ENCODE results near the gene RCOR1. TPM values are rescaled to one million over a fixed set of nuclear protein-coding genes. Genes with fewer than 3 reads are reported as not detected.

Gene RCOR1
- total and polyA plus RNA-seq, 2 donors from 2014 or later = 4.9 to 17.9 TPM

DNA sequence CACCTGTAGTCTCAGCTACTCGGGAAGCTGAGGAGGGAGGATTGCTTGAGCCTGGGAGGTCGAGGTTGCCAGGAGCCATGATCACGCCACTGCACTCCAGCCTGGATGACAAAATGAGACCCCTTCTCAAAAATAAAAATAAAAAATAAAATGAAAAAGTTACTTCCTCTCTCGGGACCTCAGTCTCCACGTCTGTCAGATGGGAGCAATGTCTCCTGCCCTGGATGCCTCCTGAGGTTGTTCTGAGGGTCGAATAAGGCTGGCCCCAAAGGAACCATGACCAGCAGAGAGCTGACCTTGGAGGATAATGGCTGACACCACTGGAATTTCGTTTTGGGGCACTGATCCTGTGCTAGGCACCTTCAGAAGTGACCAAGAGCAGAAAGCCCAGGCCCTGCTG lies 13.6 kb upstream of the RCOR1 start:
- FAIRE-seq (no peak), DNase-seq (no peak)
- H3K9ac ChIP-seq (ENCODE audit: low read length in 3 of 3) = no peak overlapping the region
- no peaks in the 10 kb centered on the region for H3K4me1 ChIP-seq (ENCODE audit: control insufficient read depth in 2 of 3, insufficient read depth in 2 of 3, low read depth in 1 of 3, low read length in 3 of 3)
- H3K36me3 ChIP-seq (ENCODE audit: control insufficient read depth in 2 of 3, insufficient read depth in 3 of 3, low read length in 3 of 3) = no peaks in the 10 kb centered on the region
- H3K27ac ChIP-seq (ENCODE audit: low read depth in 2 of 2, low read length in 2 of 2) = no peak overlapping the region
- no peaks in the 10 kb centered on the region for H3K9me3 ChIP-seq (ENCODE audit: control insufficient read depth in 2 of 3, insufficient read depth in 1 of 3, low read length in 3 of 3)
- intact Hi-C loops (cut with DNase I) = no loop called here
- no peaks in the 10 kb centered on the region for H3K27me3 ChIP-seq (ENCODE audit: control insufficient read depth, insufficient read depth, low read length)
- H3K4me3 ChIP-seq (ENCODE audit: low read length in 3 of 3) = no peak overlapping the region
- TF ChIP-seq, protein P1, sequence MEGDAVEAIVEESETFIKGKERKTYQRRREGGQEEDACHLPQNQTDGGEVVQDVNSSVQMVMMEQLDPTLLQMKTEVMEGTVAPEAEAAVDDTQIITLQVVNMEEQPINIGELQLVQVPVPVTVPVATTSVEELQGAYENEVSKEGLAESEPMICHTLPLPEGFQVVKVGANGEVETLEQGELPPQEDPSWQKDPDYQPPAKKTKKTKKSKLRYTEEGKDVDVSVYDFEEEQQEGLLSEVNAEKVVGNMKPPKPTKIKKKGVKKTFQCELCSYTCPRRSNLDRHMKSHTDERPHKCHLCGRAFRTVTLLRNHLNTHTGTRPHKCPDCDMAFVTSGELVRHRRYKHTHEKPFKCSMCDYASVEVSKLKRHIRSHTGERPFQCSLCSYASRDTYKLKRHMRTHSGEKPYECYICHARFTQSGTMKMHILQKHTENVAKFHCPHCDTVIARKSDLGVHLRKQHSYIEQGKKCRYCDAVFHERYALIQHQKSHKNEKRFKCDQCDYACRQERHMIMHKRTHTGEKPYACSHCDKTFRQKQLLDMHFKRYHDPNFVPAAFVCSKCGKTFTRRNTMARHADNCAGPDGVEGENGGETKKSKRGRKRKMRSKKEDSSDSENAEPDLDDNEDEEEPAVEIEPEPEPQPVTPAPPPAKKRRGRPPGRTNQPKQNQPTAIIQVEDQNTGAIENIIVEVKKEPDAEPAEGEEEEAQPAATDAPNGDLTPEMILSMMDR (IDR thresholded peaks at IDR 0.05; ENCODE audit: borderline replicate concordance, extremely low read depth, insufficient read depth) = no peak

DNA sequence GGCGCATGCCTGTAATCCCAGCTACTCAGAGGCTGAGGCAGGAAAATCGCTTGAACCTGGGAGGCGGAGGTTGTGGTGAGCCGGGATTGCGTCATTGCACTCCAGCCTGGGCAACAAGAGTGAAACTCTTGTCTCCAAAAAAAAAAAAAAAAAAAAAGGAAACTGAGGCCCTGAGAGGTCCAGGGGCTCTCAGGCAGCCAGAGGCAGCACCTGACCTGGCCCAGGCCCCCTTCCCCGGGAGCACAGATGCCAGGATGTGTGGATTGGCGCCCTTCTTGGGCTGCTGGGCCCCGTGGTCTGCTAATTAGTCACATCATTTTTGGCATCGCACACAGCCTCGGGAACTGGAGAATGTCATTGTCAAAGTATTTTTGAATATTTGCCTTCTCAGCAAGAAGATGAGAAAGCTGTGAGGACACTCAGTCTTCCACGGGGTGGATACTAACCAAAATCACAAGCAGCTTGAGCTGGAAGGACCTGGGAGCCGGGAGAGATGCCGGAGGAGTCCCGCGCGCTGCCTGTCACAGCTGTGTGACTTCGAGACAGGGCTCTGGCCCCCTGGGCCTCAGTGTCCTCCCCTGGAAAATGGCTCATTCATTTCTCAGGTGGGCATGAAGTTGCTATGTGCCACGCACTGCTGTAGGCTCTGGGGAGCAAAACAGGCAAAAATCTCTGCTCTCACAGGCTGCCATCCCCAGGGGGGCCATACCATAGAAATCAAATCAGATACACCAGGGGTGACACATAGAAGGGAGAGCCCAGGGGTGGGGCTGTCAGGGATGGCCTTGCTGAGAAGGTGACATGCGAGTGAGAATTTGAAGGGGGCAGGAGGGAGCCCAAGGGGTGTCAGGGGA lies 12.5 kb upstream of the RCOR1 start:
- intact Hi-C loops (cut with DNase I) = no loop called here
- no peak overlapping the region for H3K4me3 ChIP-seq (ENCODE audit: low read length in 3 of 3)
- TF ChIP-seq, protein P1 (IDR thresholded peaks at IDR 0.05; ENCODE audit: borderline replicate concordance, extremely low read depth, insufficient read depth) = no peak
- no peak overlapping the region for H3K27ac ChIP-seq (ENCODE audit: low read depth in 2 of 2, low read length in 2 of 2)
- H3K4me1 ChIP-seq (ENCODE audit: control insufficient read depth in 2 of 3, insufficient read depth in 2 of 3, low read depth in 1 of 3, low read length in 3 of 3) = no peaks in the 10 kb centered on the region
- DNase-seq (no peak), FAIRE-seq (no peak)
- H3K36me3 ChIP-seq (ENCODE audit: control insufficient read depth in 2 of 3, insufficient read depth in 3 of 3, low read length in 3 of 3) = no peaks in the 10 kb centered on the region
- H3K9ac ChIP-seq (ENCODE audit: low read length in 3 of 3) = no peak overlapping the region
- no peaks in the 10 kb centered on the region for H3K27me3 ChIP-seq (ENCODE audit: control insufficient read depth, insufficient read depth, low read length)
- no peaks in the 10 kb centered on the region for H3K9me3 ChIP-seq (ENCODE audit: control insufficient read depth in 2 of 3, insufficient read depth in 1 of 3, low read length in 3 of 3)

DNA sequence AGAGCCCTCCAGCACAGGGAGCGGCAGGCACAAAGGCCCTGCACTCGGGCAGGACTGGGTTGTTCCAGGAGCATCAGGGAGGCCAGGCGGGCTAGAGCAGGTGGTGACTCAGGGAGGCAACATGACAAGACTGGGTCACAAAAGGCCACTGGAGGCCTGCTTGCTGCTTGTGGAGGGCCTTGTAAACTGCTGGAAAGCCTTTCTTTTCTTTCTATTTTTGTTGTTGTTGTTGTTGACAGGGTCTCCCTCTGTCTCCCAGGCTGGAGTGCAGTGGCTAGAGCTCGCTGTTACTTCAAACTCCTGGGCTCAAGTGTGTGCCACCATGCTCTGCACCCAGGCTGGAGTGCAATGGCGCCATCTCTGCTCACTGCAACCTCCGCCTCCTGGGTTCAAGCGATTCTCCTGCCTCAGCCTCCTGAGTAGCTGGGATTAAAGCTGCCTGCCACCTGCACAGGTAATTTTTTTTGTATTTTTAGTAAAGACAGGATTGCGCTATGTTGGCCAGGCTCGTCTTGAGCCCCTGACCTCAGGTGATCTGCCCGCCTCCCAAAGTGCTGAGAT lies 11.8 kb upstream of the RCOR1 start:
- TF ChIP-seq, protein P1 (IDR thresholded peaks at IDR 0.05; ENCODE audit: borderline replicate concordance, extremely low read depth, insufficient read depth) = no peak
- Histone ChIP-seq H3K27me3 (ENCODE audit: control insufficient read depth, insufficient read depth, low read length) (no peaks in the 10 kb centered on the region), H3K36me3 (ENCODE audit: control insufficient read depth in 2 of 3, insufficient read depth in 3 of 3, low read length in 3 of 3) (no peaks in the 10 kb centered on the region), H3K27ac (ENCODE audit: low read depth in 2 of 2, low read length in 2 of 2) (no peak overlapping the region), H3K9ac (ENCODE audit: low read length in 3 of 3) (no peak overlapping the region), H3K9me3 (ENCODE audit: control insufficient read depth in 2 of 3, insufficient read depth in 1 of 3, low read length in 3 of 3) (no peaks in the 10 kb centered on the region), H3K4me3 (ENCODE audit: low read length in 3 of 3) (no peak overlapping the region), H3K4me1 (ENCODE audit: control insufficient read depth in 2 of 3, insufficient read depth in 2 of 3, low read depth in 1 of 3, low read length in 3 of 3) (no peaks in the 10 kb centered on the region)
- FAIRE-seq (no peak), DNase-seq (no peak)
- intact Hi-C loops (cut with DNase I) = no loop called here

Data from kidney (tissue), 14 donors.